MG63 (cell line): ENCODE results near the gene PCNX2. TPM values are rescaled to one million over a fixed set of nuclear protein-coding genes. Genes with fewer than 3 reads are reported as not detected.

ENCODE experiments used
- DNase-seq: peaks from one replicate; pipeline ENCODE4 v3.0.0-alpha.2; 2020
- H3K27me3 ChIP-seq: fragments of 250-450 bp; sonication (Bioruptor Pico); 2 replicates; pipeline ENCODE4 v1.5.1; 2020; ENCODE audit warnings: mild to moderate bottlenecking, moderate library complexity
- H3K36me3 ChIP-seq: fragments of 250-450 bp; sonication (Bioruptor Pico); 2 replicates; pipeline ENCODE4 v1.5.1; 2020; ENCODE audit warnings: mild to moderate bottlenecking, moderate library complexity
- H3K4me3 ChIP-seq: fragments of 250-450 bp; sonication (Bioruptor Pico); 2 replicates; pipeline ENCODE4 v1.5.1; 2020; ENCODE audit warnings: mild to moderate bottlenecking, moderate library complexity
- H3K9me3 ChIP-seq: fragments of 250-450 bp; sonication (Bioruptor Pico); 2 replicates; pipeline ENCODE4 v1.5.1; 2020; ENCODE audit warnings: mild to moderate bottlenecking, moderate library complexity
- total RNA-seq: library from RNA; depleted of rRNA; stranded (reverse); fragments of >200 nt; shearing (Covaris generic); gene quantifications from 2 replicates; pipeline ENCODE4 v1.2.3, GENCODE V29; 2014; ENCODE audit warnings: low replicate concordance

PCNX2 gene
- total RNA-seq, 1 experiment from 2014 or later, result 1.8 TPM

GRCh38 chr1:233057836-233058235, 237.7 kb downstream of the PCNX2 start:
- no peaks in the 10 kb centered on the region for H3K36me3 ChIP-seq
- H3K9me3 ChIP-seq, result no peaks in the 10 kb centered on the region
- H3K27me3 ChIP-seq, result no peaks in the 10 kb centered on the region
- H3K4me3 ChIP-seq, result no peak overlapping the region
- no peak for DNase-seq

- Histone ChIP-seq H3K9me3 (no peaks in the 10 kb centered on the region), H3K36me3 (no peaks in the 10 kb centered on the region), H3K4me3 (no peak overlapping the region), H3K27me3 (no peaks in the 10 kb centered on the region)
- DNase-seq, result no peak
Observed at GRCh38 chr1:233055879-233056641, 239.5 kb downstream of the PCNX2 start.

GRCh38 chr1:233045588-233045987, 249.9 kb downstream of the PCNX2 start:
- no peak overlapping the region for H3K4me3 ChIP-seq
- no peaks in the 10 kb centered on the region for H3K36me3 ChIP-seq
- no peak for DNase-seq
- peaks cover 5% of the 10 kb centered on the region for H3K9me3 ChIP-seq
- no peaks in the 10 kb centered on the region for H3K27me3 ChIP-seq

GRCh38 chr1:233042834-233043233, 252.7 kb downstream of the PCNX2 start:
- H3K4me3 ChIP-seq, result no peak overlapping the region
- H3K9me3 ChIP-seq, result peaks cover 2% of the 10 kb centered on the region; the same call in 1 of the 2 replicates
- H3K36me3 ChIP-seq, result no peaks in the 10 kb centered on the region
- no peak for DNase-seq
- H3K27me3 ChIP-seq, result no peaks in the 10 kb centered on the region

- no peak for DNase-seq
- Histone ChIP-seq H3K4me3 (no peak overlapping the region), H3K27me3 (no peaks in the 10 kb centered on the region), H3K36me3 (no peaks in the 10 kb centered on the region), H3K9me3 (peaks cover 2% of the 10 kb centered on the region; the same call in 1 of the 2 replicates)
Observed at GRCh38 chr1:233040494-233040893, 255.0 kb downstream of the PCNX2 start.

GRCh38 chr1:233038581-233038980, 256.9 kb downstream of the PCNX2 start:
- DNase-seq, result no peak
- Histone ChIP-seq H3K4me3 (no peak overlapping the region), H3K27me3 (no peaks in the 10 kb centered on the region), H3K36me3 (no peaks in the 10 kb centered on the region), H3K9me3 (no peaks in the 10 kb centered on the region)

- DNase-seq, result no peak
- Histone ChIP-seq H3K36me3 (no peaks in the 10 kb centered on the region), H3K9me3 (no peaks in the 10 kb centered on the region), H3K4me3 (no peak overlapping the region), H3K27me3 (no peaks in the 10 kb centered on the region)
Observed at GRCh38 chr1:233037843-233038242, 257.7 kb downstream of the PCNX2 start.

GRCh38 chr1:233034836-233035235, 260.7 kb downstream of the PCNX2 start:
- DNase-seq, result no peak
- no peaks in the 10 kb centered on the region for H3K27me3 ChIP-seq
- no peak overlapping the region for H3K4me3 ChIP-seq
- no peaks in the 10 kb centered on the region for H3K36me3 ChIP-seq
- no peaks in the 10 kb centered on the region for H3K9me3 ChIP-seq

- no peak overlapping the region for H3K4me3 ChIP-seq
- H3K36me3 ChIP-seq, result no peaks in the 10 kb centered on the region
- no peak for DNase-seq
- no peaks in the 10 kb centered on the region for H3K9me3 ChIP-seq
- no peaks in the 10 kb centered on the region for H3K27me3 ChIP-seq
Observed at GRCh38 chr1:233033361-233033760, 262.2 kb downstream of the PCNX2 start.

- Histone ChIP-seq H3K4me3 (no peak overlapping the region), H3K27me3 (no peaks in the 10 kb centered on the region), H3K9me3 (no peaks in the 10 kb centered on the region), H3K36me3 (no peaks in the 10 kb centered on the region)
- DNase-seq, result no peak
Observed at GRCh38 chr1:233032916-233033315, 262.6 kb downstream of the PCNX2 start.

GRCh38 chr1:233031521-233031920, 264.0 kb downstream of the PCNX2 start:
- DNase-seq, result no peak
- Histone ChIP-seq H3K27me3 (no peaks in the 10 kb centered on the region), H3K36me3 (no peaks in the 10 kb centered on the region), H3K4me3 (no peak overlapping the region), H3K9me3 (no peaks in the 10 kb centered on the region)

GRCh38 chr1:233027046-233027445, 268.5 kb downstream of the PCNX2 start:
- Histone ChIP-seq H3K27me3 (no peaks in the 10 kb centered on the region), H3K9me3 (no peaks in the 10 kb centered on the region), H3K36me3 (no peaks in the 10 kb centered on the region), H3K4me3 (no peak overlapping the region)
- no peak for DNase-seq

- no peaks in the 10 kb centered on the region for H3K36me3 ChIP-seq
- H3K9me3 ChIP-seq, result no peaks in the 10 kb centered on the region
- no peak for DNase-seq
- no peaks in the 10 kb centered on the region for H3K27me3 ChIP-seq
- no peak overlapping the region for H3K4me3 ChIP-seq
Observed at GRCh38 chr1:233025567-233025966, 270.0 kb downstream of the PCNX2 start.

- H3K9me3 ChIP-seq, result no peaks in the 10 kb centered on the region
- no peaks in the 10 kb centered on the region for H3K36me3 ChIP-seq
- no peak overlapping the region for H3K4me3 ChIP-seq
- DNase-seq, result no peak
- no peaks in the 10 kb centered on the region for H3K27me3 ChIP-seq
Observed at GRCh38 chr1:233025157-233025556, 270.4 kb downstream of the PCNX2 start.

GRCh38 chr1:233024199-233024598, 271.3 kb downstream of the PCNX2 start:
- H3K27me3 ChIP-seq, result no peaks in the 10 kb centered on the region
- H3K9me3 ChIP-seq, result no peaks in the 10 kb centered on the region
- H3K4me3 ChIP-seq, result no peak overlapping the region
- H3K36me3 ChIP-seq, result no peaks in the 10 kb centered on the region
- no peak for DNase-seq

- no peak overlapping the region for H3K4me3 ChIP-seq
- DNase-seq, result no peak
- H3K9me3 ChIP-seq, result no peaks in the 10 kb centered on the region
- no peaks in the 10 kb centered on the region for H3K27me3 ChIP-seq
- H3K36me3 ChIP-seq, result no peaks in the 10 kb centered on the region
Observed at GRCh38 chr1:233022246-233022645, 273.3 kb downstream of the PCNX2 start.

GRCh38 chr1:233020426-233020825, 275.1 kb downstream of the PCNX2 start:
- DNase-seq, result no peak
- Histone ChIP-seq H3K4me3 (no peak overlapping the region), H3K27me3 (no peaks in the 10 kb centered on the region), H3K9me3 (no peaks in the 10 kb centered on the region), H3K36me3 (no peaks in the 10 kb centered on the region)

- no peaks in the 10 kb centered on the region for H3K9me3 ChIP-seq
- no peak for DNase-seq
- no peak overlapping the region for H3K4me3 ChIP-seq
- no peaks in the 10 kb centered on the region for H3K27me3 ChIP-seq
- H3K36me3 ChIP-seq, result no peaks in the 10 kb centered on the region
Observed at GRCh38 chr1:233019778-233020325, 275.7 kb downstream of the PCNX2 start.
